Renal cortical epithelial cell (primary cell): Measurements from ENCODE around the gene GATA1. TPM values are rescaled to one million over a fixed set of nuclear protein-coding genes. Genes with fewer than 3 reads are reported as not detected.
"Not testable (repeated sequence)": the region's sequence is repeated elsewhere in the genome, so short reads cannot be mapped to it uniquely, and the experiment has no call there.

Experiments used
- DNase-seq: peaks from one replicate; pipeline ENCODE4 v3.0.0-alpha.2; 2011; ENCODE audit warnings: low read depth
- total RNA-seq: library from RNA; depleted of rRNA; stranded (reverse); fragments of >200 nt; gene quantifications from 2 replicates; pipeline ENCODE4 v1.2.3, GENCODE V29; 2014

GATA1 gene
- total RNA-seq, 1 donor from 2014 or later, result not detected

- no peak for DNase-seq
Observed at GRCh38 chrX:48814722-48815121, 28.3 kb downstream of the GATA1 start.

- DNase-seq, result no peak
Observed at GRCh38 chrX:48815266-48815665, 28.9 kb downstream of the GATA1 start.

- DNase-seq, result no peak
Observed at GRCh38 chrX:48816014-48816810, 29.8 kb downstream of the GATA1 start.

- DNase-seq, result no peak
Observed at GRCh38 chrX:48818098-48818497, 31.7 kb downstream of the GATA1 start.

- no peak for DNase-seq
Observed at GRCh38 chrX:48818866-48819265, 32.5 kb downstream of the GATA1 start.

GRCh38 chrX:48819394-48819793, 33.0 kb downstream of the GATA1 start:
- DNase-seq, result not testable (repeated sequence)

GRCh38 chrX:48823053-48823452, 36.7 kb downstream of the GATA1 start:
- no peak for DNase-seq

GRCh38 chrX:48824066-48824465, 37.7 kb downstream of the GATA1 start:
- DNase-seq, result no peak

- no peak for DNase-seq
Observed at GRCh38 chrX:48826135-48826875, 39.9 kb downstream of the GATA1 start, which contains the start of gene ERAS. Gene ERAS (plus strand): TSS chrX:48826513. CDS start chrX:48829124, 2,611 bp downstream.

- no peak for DNase-seq
Observed at GRCh38 chrX:48826876-48827653, 40.7 kb downstream of the GATA1 start.

GRCh38 chrX:48827654-48827968, 41.2 kb downstream of the GATA1 start:
- DNase-seq, result no peak

GRCh38 chrX:48829016-48829735, 42.8 kb downstream of the GATA1 start:
- no peak for DNase-seq

GRCh38 chrX:48831136-48831908, 44.9 kb downstream of the GATA1 start:
- no peak for DNase-seq

GRCh38 chrX:48831909-48832291, 45.5 kb downstream of the GATA1 start:
- no peak for DNase-seq

GRCh38 chrX:48833542-48834138, 47.2 kb downstream of the GATA1 start:
- no peak for DNase-seq

- no peak for DNase-seq
Observed at GRCh38 chrX:48834383-48834709, 48.0 kb downstream of the GATA1 start.

- peak; percentile 27 for DNase-seq
Observed at GRCh38 chrX:48835524-48836329, 49.3 kb downstream of the GATA1 start, which contains the start of gene PCSK1N. Gene PCSK1N (minus strand): TSS chrX:48835610. CDS start chrX:48835532, 78 bp downstream.

GRCh38 chrX:48839686-48840085, 53.3 kb downstream of the GATA1 start:
- DNase-seq, result no peak
